Stomach (tissue), 9 donors: ENCODE data around the gene PEX3. TPM values are rescaled to one million over a fixed set of nuclear protein-coding genes. Genes with fewer than 3 reads are reported as not detected.

Source experiments
- DNase-seq, 2 donors: peaks; one replicate each; pipeline versions ENCODE4 v3.0.0 to v3.0.0-alpha.2; 2013 to 2019
- H3K27ac ChIP-seq, 5 donors: fragments of 200-600 bp in 4 of 5; sonication (generic) in 4 of 5; one replicate each; pipeline ENCODE4 v1.5.1; 2013 to 2019; ENCODE audit warnings: mild to moderate bottlenecking in 1 of 5, moderate library complexity in 1 of 5
- H3K27me3 ChIP-seq, 3 donors: fragments of 200-600 bp; sonication (generic); one replicate each; pipeline ENCODE4 v1.5.1; 2017 to 2019; ENCODE audit warnings: mixed run types in 1 of 3
- H3K36me3 ChIP-seq, 4 donors: fragments of 200-600 bp; sonication (generic); 1 replicate in 3 of 4; 2 replicates in 1 of 4; pipeline ENCODE4 v1.5.1; 2016 to 2019
- H3K4me1 ChIP-seq, 4 donors: fragments of 200-600 bp; sonication (generic); one replicate each; pipeline ENCODE4 v1.5.1; 2016 to 2019
- H3K4me3 ChIP-seq, 4 donors: fragments of 200-600 bp; sonication (generic) in 3 of 4; one replicate each; pipeline ENCODE4 v1.5.1; 2016 to 2019; ENCODE audit warnings: mild to moderate bottlenecking in 1 of 4
- H3K9me3 ChIP-seq, 4 donors: fragments of 200-600 bp; sonication (generic); one replicate each; pipeline ENCODE4 v1.5.1; 2016 to 2019
- CTCF ChIP-seq, 7 experiments: fragments of 450-650 bp in 4 of 7; fragments of 200-600 bp in 3 of 7; sonication (generic) in 3 of 7; IDR thresholded peaks; one replicate each; pipeline ENCODE4 v1.5.1; 2016 to 2019; ENCODE audit warnings: antibody characterized with exemption in 7 of 7, control low read depth in 2 of 7, mild to moderate bottlenecking in 1 of 7
- EP300 ChIP-seq: sonication (generic); formaldehyde crosslinking; IDR thresholded peaks from one replicate; pipeline ENCODE4 v1.6.1; 2017; ENCODE audit warnings: antibody characterized with exemption
- POLR2A ChIP-seq, 4 donors: fragments of 450-650 bp; IDR thresholded peaks; one replicate each; pipeline ENCODE4 v1.6.1; 2016; ENCODE audit warnings: antibody characterized with exemption in 4 of 4, control low read depth in 2 of 4, mild to moderate bottlenecking in 1 of 4, moderate library complexity in 1 of 4
- POLR2AphosphoS5 ChIP-seq, 3 donors: sonication (generic); formaldehyde crosslinking; IDR thresholded peaks; one replicate each; pipeline ENCODE4 v1.6.1; 2016; ENCODE audit warnings: antibody characterized with exemption in 3 of 3
- WGBS, 5 donors: extraction: QIAGEN DNeasy Blood & Tissue Kit in 3 of 5; methylation state at CpG; one replicate each; pipeline versions ENCODE4 v1.1.5 to v1.1.7; 2013 to 2018; 5-methylcytosine and 5-hydroxymethylcytosine counted together
- intact Hi-C: fragments of 100-400 bp; cut with DNase I; formaldehyde crosslinking; loops from one replicate; pipeline ENCODE4 v1.15.1; 2023; ENCODE audit warnings: low total_unique reads
- polyA plus RNA-seq, 3 donors: library from polyadenylated mRNA; stranded (reverse); fragments of 200-250 nt; gene quantifications; one replicate each; pipeline ENCODE4 v1.2.3, GENCODE V29; 2013
- total RNA-seq, 5 donors: library from RNA; depleted of rRNA; stranded (reverse); fragments of >200 nt; gene quantifications; one replicate each; pipeline versions ENCODE4 v1.1.0 to v1.2.3, GENCODE V29; 2014 to 2016
- donor health status: healthy with polysubstance abuse.
- donor health status: Bipolar disorder and iron deficiency.
- donor health status: healthy.

PEX3 gene
- total and polyA plus RNA-seq, 8 donors: 0.58 to 32.3 (median 9.1) TPM

GRCh38 chr6:143426026-143426425 is 24.6 kb upstream of the PEX3 start:
- H3K27me3 ChIP-seq: no peaks in the 10 kb centered on the region
- TF ChIP-seq POLR2AphosphoS5 (IDR thresholded peaks at IDR 0.05) (no peak), POLR2A (IDR thresholded peaks at IDR 0.05) (no peak)
- no peaks in the 10 kb centered on the region for H3K9me3 ChIP-seq
- DNase-seq: no peak
- H3K36me3 ChIP-seq: no peaks in the 10 kb centered on the region
- H3K27ac ChIP-seq: no peak overlapping the region
- WGBS, 5 donors: 61 to 89% (median 82%) methylated on average over 2 of the region's 2 CpGs
- H3K4me3 ChIP-seq: no peak overlapping the region
- no peaks in the 10 kb centered on the region for H3K4me1 ChIP-seq
- intact Hi-C loops: loop anchor here (10.0 kb wide), 1 partner anchor 731 kb away; no protein-coding TSS in a partner anchor

- 15 to 26% (median 18%) methylated on average over 4 of the region's 4 CpGs for WGBS, 5 donors
- peak; percentile 69 to 92 for DNase-seq
- Histone ChIP-seq H3K4me3 (no peak overlapping the region), H3K9me3 (no peaks in the 10 kb centered on the region), H3K4me1 (no peaks in the 10 kb centered on the region), H3K27ac (no peak overlapping the region), H3K27me3 (no peaks in the 10 kb centered on the region), H3K36me3 (peaks cover 0 to 7% (median 4%) of the 10 kb centered on the region in 4 donors)
- TF ChIP-seq EP300: no peak
- no peak for TF ChIP-seq POLR2A (IDR thresholded peaks at IDR 0.05)
- peak in 5 of 7 experiments; percentile 74 to 90 (median 84) for TF ChIP-seq CTCF (IDR thresholded peaks at IDR 0.05)
- peak in 1 of 3 donors; percentile 41 for TF ChIP-seq POLR2AphosphoS5 (IDR thresholded peaks at IDR 0.05)
- intact Hi-C loops: loop anchor here (10.0 kb wide), 1 partner anchor 732 kb away; no protein-coding TSS in a partner anchor
Observed at GRCh38 chr6:143427109-143427817, 23.3 kb upstream of the PEX3 start.

GRCh38 chr6:143429970-143430369 is 20.6 kb upstream of the PEX3 start:
- TF ChIP-seq CTCF (IDR thresholded peaks at IDR 0.05) (no peak), POLR2AphosphoS5 (IDR thresholded peaks at IDR 0.05) (no peak), POLR2A (IDR thresholded peaks at IDR 0.05) (no peak), EP300 (no peak)
- no peaks in the 10 kb centered on the region for H3K27me3 ChIP-seq
- no peak for DNase-seq
- no peak overlapping the region for H3K4me3 ChIP-seq
- intact Hi-C loops: loop anchor here (10.0 kb wide), 1 partner anchor 735 kb away; no protein-coding TSS in a partner anchor
- 90 to 100% (median 95%) methylated on average over 4 of the region's 4 CpGs for WGBS, 5 donors
- no peaks in the 10 kb centered on the region for H3K4me1 ChIP-seq
- peaks cover 0 to 19% (median 6%) of the 10 kb centered on the region in 4 donors for H3K36me3 ChIP-seq
- H3K27ac ChIP-seq: no peak overlapping the region
- no peaks in the 10 kb centered on the region for H3K9me3 ChIP-seq

- DNase-seq: no peak
- 26 to 46% (median 32%) methylated on average over 1 of the region's 1 CpG for WGBS, 5 donors
- Histone ChIP-seq H3K4me1 (no peaks in the 10 kb centered on the region), H3K9me3 (no peaks in the 10 kb centered on the region), H3K4me3 (no peak overlapping the region), H3K36me3 (peaks cover 0 to 21% (median 8%) of the 10 kb centered on the region in 4 donors), H3K27me3 (no peaks in the 10 kb centered on the region), H3K27ac (no peak overlapping the region)
- TF ChIP-seq POLR2A (IDR thresholded peaks at IDR 0.05): no peak
- intact Hi-C loops: no loop called here
Observed at GRCh38 chr6:143431226-143431625, 19.4 kb upstream of the PEX3 start.

GRCh38 chr6:143432588-143432987 is 18.0 kb upstream of the PEX3 start:
- intact Hi-C loops: no loop called here
- H3K27me3 ChIP-seq: no peaks in the 10 kb centered on the region
- no peaks in the 10 kb centered on the region for H3K9me3 ChIP-seq
- H3K36me3 ChIP-seq: peaks cover 0 to 26% (median 12%) of the 10 kb centered on the region in 4 donors
- TF ChIP-seq POLR2AphosphoS5 (IDR thresholded peaks at IDR 0.05) (no peak), POLR2A (IDR thresholded peaks at IDR 0.05) (no peak), CTCF (IDR thresholded peaks at IDR 0.05) (no peak), EP300 (no peak)
- H3K4me1 ChIP-seq: no peaks in the 10 kb centered on the region
- 93 to 96% (median 94%) methylated on average over 4 of the region's 4 CpGs for WGBS, 5 donors
- no peak overlapping the region for H3K4me3 ChIP-seq
- DNase-seq: no peak
- no peak overlapping the region for H3K27ac ChIP-seq
